Ascending aorta (tissue), 2 donors: Measurements from ENCODE around the gene KIRREL3. TPM values are rescaled to one million over a fixed set of nuclear protein-coding genes. Genes with fewer than 3 reads are reported as not detected.

Source experiments
- DNase-seq, 2 donors: peaks; one replicate each; pipeline ENCODE4 v3.0.0-alpha.2; 2019; ENCODE audit warnings: low spot score in 2 of 2
- H3K27ac ChIP-seq, 2 donors: fragments of 200-600 bp; sonication (generic); one replicate each; pipeline ENCODE4 v1.5.1; 2016 to 2017; ENCODE audit warnings: mild to moderate bottlenecking in 1 of 2
- H3K27me3 ChIP-seq: fragments of 200-600 bp; sonication (generic); one replicate; pipeline ENCODE4 v1.5.1; 2017
- H3K36me3 ChIP-seq, 2 donors: fragments of 200-600 bp; sonication (generic); one replicate each; pipeline ENCODE4 v1.5.1; 2016
- H3K4me1 ChIP-seq, 2 donors: fragments of 200-600 bp; sonication (generic); one replicate each; pipeline ENCODE4 v1.5.1; 2016 to 2017; ENCODE audit warnings: mild to moderate bottlenecking in 1 of 2
- H3K4me3 ChIP-seq, 2 donors: fragments of 200-600 bp; sonication (generic); one replicate each; pipeline ENCODE4 v1.5.1; 2016 to 2017; ENCODE audit warnings: mild to moderate bottlenecking in 1 of 2
- H3K9me3 ChIP-seq, 2 donors: fragments of 200-600 bp; sonication (generic); one replicate each; pipeline ENCODE4 v1.5.1; 2016
- CTCF ChIP-seq, 3 experiments: fragments of 200-600 bp in 2 of 3; fragments of 450-650 bp in 1 of 3; sonication (generic) in 2 of 3; IDR thresholded peaks; one replicate each; pipeline ENCODE4 v1.5.1; 2016 to 2019; ENCODE audit warnings: antibody characterized with exemption in 3 of 3, mild to moderate bottlenecking in 1 of 3, moderate library complexity in 1 of 3
- intact Hi-C: fragments of 100-400 bp; cut with DNase I; formaldehyde crosslinking; loops from one replicate; pipeline ENCODE4 v1.15.1; 2023
- total RNA-seq: library from RNA; depleted of rRNA; stranded (reverse); fragments of >200 nt; gene quantifications from one replicate; pipeline ENCODE4 v1.1.0, GENCODE V29; 2016

The KIRREL3 gene
- total RNA-seq, 1 donor from 2014 or later, result not detected

DNA sequence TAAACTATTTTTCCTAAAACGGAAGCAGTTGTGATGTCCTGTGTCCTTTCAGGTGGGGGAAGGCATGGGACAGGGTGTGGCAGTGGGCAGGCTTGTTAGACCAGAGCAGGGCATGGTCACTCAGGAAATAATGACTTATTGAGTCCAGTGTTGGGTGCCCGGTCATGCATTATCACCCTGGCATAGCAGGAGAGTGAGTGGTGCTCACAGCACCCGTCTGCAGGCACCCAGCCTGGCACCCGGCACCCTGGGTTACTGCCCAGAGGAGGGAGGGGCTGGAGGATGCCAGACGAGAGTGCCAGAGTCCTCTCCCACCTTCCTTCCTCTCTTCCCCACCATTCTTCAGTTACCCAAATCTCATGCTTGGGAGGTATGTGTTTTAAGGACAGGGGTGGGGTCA lies 586.0 kb downstream of the KIRREL3 start:
- peaks cover 21 to 28% of the 10 kb centered on the region in 2 donors for H3K4me1 ChIP-seq
- intact Hi-C loops, result loop anchor here (2.0 kb wide), 1 partner anchor 110 kb away; the partner anchor contains the start of gene DCPS
- peak; percentile 39 to 76 for DNase-seq

GRCh38 chr11:126413843-126414405 lies 586.6 kb downstream of the KIRREL3 start:
- Histone ChIP-seq H3K9me3 (no peaks in the 10 kb centered on the region), H3K27me3 (no peaks in the 10 kb centered on the region), H3K4me3 (no peak overlapping the region), H3K27ac (peak overlapping the region; percentile 86 to 92), H3K4me1 (peaks cover 21 to 28% of the 10 kb centered on the region in 2 donors), H3K36me3 (peaks cover 11 to 13% of the 10 kb centered on the region in 2 donors)
- intact Hi-C loops, result loop anchor here (2.0 kb wide), 1 partner anchor 109 kb away; the partner anchor contains the start of gene DCPS
- TF ChIP-seq CTCF (IDR thresholded peaks at IDR 0.05), result no peak
- DNase-seq, result no peak

More for the DNA sequence above, 586.0 kb downstream of the KIRREL3 start:
- H3K27me3 ChIP-seq, result no peaks in the 10 kb centered on the region
- no peak for TF ChIP-seq CTCF (IDR thresholded peaks at IDR 0.05)
- peak overlapping the region; percentile 86 to 92 for H3K27ac ChIP-seq
- H3K36me3 ChIP-seq, result peaks cover 4 to 7% of the 10 kb centered on the region in 2 donors
- H3K9me3 ChIP-seq, result no peaks in the 10 kb centered on the region
- peak overlapping the region in 1 of 2 donors; percentile 62 for H3K4me3 ChIP-seq

- peaks cover 21 to 28% of the 10 kb centered on the region in 2 donors for H3K4me1 ChIP-seq
- no peak for TF ChIP-seq CTCF (IDR thresholded peaks at IDR 0.05)
- no peaks in the 10 kb centered on the region for H3K27me3 ChIP-seq
- peaks cover 16 to 18% of the 10 kb centered on the region in 2 donors for H3K36me3 ChIP-seq
- intact Hi-C loops, result no loop called here
- no peaks in the 10 kb centered on the region for H3K9me3 ChIP-seq
- H3K27ac ChIP-seq, result peak overlapping the region; percentile 86 to 92
- DNase-seq, result no peak
- no peak overlapping the region for H3K4me3 ChIP-seq
Observed at GRCh38 chr11:126413426-126413825, 587.1 kb downstream of the KIRREL3 start.

DNA sequence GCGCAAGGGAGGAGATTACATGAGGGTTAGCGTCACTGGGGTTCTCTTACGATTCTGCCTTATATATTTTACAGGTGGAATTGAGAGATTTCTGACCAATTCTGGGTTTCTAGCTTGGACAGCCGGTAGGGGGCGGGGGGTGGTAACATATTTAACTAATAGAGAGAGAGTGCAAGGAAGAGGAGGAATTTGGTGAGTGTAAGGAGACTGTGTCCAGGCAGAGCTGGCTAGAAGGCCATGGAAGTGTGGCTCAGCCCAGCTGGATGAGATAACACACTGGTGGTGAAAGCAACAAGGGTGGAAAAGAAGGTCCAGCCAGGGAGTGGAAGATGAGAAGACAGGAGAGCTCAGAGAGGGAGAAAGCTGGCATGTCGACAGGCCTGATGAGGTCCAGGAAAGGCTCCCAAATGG lies 588.6 kb downstream of the KIRREL3 start:
- intact Hi-C loops, result no loop called here
- Histone ChIP-seq H3K4me3 (no peak overlapping the region), H3K27me3 (no peaks in the 10 kb centered on the region), H3K27ac (no peak overlapping the region), H3K36me3 (peaks cover 29% of the 10 kb centered on the region in 2 donors), H3K9me3 (no peaks in the 10 kb centered on the region), H3K4me1 (peaks cover 21 to 28% of the 10 kb centered on the region in 2 donors)
- no peak for DNase-seq
- TF ChIP-seq CTCF (IDR thresholded peaks at IDR 0.05), result no peak

GRCh38 chr11:126410649-126411048 lies 589.9 kb downstream of the KIRREL3 start:
- peak overlapping the region in 1 of 2 donors; percentile 35 for H3K27ac ChIP-seq
- H3K9me3 ChIP-seq, result no peaks in the 10 kb centered on the region
- peaks cover 14 to 19% of the 10 kb centered on the region in 2 donors for H3K4me1 ChIP-seq
- peaks cover 29 to 31% of the 10 kb centered on the region in 2 donors for H3K36me3 ChIP-seq
- H3K27me3 ChIP-seq, result no peaks in the 10 kb centered on the region
- no peak for DNase-seq
- H3K4me3 ChIP-seq, result no peak overlapping the region
- intact Hi-C loops, result no loop called here
- no peak for TF ChIP-seq CTCF (IDR thresholded peaks at IDR 0.05)
